ENCODE results near the gene ZNHIT2.
"Not testable (repeated sequence)": the region's sequence is repeated elsewhere in the genome, so short reads cannot be mapped to it uniquely, and the experiment has no call there.

Gene ZNHIT2

DNA sequence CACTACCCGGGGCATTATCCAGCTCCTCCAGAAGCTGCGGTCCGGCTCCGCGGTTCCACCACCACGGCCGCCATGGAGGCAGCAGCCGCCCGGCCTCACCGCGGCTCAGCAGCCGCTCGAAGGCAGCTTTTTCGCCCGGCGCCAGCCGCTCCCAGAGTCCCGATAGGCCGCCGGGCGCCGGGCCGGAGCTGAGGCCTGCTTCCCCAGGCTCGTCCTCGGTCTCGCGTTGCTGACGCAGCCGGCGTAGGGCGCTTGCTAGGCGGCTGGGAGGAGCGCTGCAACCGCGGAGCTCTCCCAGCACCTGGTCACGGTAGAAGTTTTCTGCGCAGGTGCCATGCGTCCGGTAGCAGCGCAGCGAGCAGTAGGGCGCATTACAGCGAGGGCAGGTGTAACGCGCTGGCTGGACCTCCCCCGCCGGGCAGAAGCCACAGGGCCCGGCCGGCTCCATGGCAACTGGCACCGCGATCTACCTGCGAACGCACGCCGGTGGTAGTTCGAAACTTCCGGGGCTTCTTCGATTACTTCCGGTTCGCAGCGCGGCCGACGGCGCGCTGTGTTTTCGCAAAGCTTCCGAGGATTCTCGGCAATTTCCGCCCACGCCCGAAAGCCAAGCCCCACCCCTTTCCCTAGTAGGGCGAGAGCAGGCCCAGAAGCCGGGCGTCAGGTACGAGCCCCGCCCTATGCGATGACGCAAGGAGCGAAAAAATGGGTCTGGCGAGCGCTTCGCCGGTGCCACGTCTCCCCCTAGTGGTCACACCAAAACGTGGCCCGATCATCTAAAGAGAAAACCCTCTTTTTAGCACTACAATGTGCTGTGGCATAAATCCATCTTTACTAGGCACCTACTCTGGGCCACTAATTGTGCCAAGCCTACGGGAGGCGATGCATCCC is at the start of gene ZNHIT2:
ZNHIT2 (minus strand) TSS at position 496 of the 891 bp plus-strand sequence; CDS start at position 448, 48 bp downstream.
- peak; percentile 100 for DNase-seq

DNA sequence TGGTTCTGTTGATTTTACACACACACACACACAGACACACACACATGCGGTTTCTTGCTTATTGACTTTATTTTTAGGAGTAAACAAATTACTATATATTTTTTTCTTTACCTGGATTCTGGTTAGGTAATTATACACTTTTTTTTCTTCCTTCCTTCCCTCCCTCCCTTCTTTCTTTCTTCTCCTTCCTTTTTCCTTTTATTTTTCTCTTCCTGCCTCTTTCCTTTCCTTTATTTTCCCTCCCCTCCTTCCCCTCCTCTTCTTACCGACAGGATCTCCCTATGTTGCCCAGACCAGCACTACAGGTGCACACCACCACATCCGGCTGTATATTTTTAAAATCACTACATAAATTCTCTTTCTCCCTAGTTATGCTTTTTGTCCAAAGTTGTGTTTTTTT is 49.4 kb upstream of the ZNHIT2 start:
- no peak for DNase-seq

DNA sequence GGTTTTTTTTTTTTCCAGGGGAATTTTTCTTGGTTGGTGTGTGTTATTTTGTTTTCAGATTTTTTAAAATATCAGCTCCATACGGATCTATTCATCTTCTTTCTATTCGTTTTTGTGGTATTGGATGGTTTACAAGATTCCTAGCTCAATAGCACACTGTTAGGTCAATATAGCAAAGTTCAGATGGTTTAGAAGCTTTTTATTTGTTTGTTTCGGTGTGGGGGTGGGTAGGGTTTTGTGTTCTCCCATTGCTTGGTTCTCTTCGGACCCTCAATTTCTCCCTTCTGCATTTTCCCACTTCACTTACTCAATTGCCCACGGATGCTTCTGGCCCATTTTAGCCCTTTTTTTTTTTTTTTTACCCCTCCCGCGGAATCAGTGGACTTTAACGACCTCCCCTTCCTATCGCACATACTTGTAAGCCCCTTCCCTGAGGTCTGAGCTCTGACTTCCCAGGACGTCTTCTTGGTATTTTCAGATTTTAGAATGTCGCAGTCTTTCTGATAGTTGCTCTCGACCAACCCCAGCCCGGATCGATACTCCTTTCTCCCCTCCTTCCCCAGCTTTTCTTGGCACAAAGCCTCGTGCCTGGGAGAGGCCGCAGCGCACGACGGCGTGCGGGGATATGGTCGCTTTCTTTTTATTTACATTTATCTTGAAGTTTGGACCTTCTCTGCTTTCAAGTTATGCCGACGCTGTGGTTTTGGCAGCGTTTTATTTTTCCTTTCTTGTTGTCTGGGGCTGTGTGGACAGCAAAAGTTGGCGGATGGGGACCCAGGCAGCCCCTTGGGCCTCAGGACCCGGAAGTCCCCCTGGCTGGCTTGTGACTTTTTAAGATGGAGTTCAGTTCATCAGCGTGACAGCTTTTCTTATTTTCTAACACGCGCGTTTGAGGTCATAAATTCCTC is 48.2 kb upstream of the ZNHIT2 start:
- DNase-seq, result no peak

DNA sequence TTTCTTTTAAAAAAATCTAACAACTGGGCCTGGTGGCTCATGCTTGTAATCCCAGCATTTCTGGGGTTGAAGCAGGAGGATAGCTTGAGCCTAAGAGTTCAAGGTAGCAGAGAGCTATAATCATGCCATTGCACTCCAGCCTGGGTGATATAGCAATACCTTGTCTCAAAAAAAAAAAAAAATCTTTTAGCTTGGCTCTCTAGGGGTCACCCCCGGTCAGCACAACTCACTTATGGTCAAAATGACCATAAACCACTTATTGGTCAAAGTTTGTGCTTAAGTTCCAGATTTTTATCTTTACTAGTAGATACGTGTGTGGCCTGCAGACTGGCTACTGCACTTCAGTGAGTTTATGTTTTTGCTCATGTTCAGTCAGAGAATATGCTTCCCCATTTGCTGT is 46.2 kb upstream of the ZNHIT2 start:
- DNase-seq, result no peak

DNA sequence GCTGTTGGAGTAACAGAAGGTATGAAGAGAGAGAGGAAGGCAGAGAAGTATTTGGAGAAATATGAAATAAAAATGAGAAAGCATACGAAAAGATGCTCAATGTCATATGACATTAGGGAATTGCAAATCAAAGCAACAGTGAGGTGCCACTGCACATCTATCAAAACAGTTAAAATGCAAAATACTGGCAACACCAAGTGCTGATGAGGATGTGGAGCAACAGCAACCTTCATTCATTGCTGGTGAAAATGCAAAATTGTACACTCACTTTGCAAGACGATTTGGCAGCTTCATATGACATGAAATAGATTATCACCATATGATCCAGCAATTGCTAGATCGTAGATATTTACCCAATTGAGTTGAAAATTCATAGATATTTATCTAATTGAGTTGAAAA is 43.1 kb upstream of the ZNHIT2 start:
- DNase-seq, result no peak

DNA sequence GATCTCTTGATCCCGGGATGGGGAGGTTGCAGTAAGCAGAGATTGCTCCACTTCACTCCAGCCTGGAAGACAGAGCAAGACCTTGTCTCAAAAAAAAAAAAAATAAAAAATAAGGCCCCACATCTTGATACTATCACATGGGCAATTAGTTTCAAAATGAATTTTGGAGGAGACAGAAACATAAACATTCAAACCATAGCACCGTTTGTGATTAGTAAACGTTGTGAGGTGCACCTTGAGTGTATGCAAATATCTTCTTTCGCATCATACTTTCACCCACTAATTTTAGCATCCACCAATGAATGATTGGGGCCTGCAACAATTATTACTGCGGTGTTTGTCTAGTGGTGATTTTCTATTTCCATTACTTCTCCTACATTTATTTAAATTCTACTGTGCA is 41.5 kb upstream of the ZNHIT2 start:
- no peak for DNase-seq

DNA sequence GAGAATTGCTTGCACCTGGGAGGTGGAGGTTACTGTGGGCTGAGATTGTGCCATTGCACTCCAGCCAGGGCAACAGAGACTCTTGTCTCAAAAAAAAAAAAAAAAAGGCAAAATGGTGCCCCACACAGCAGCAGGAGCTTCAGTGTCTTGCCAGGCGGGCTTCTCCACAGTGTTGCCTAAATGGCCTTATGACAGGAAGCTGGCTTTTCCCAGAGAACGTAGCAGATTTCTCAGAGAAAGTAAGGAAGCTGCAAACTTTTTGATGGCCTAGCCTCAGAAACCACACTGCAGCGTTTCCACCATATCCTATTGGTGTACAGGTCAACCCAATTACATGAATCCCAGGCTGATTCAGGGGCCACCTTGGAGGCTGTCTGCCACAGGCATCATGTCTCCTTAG is 39.8 kb upstream of the ZNHIT2 start:
- no peak for DNase-seq

DNA sequence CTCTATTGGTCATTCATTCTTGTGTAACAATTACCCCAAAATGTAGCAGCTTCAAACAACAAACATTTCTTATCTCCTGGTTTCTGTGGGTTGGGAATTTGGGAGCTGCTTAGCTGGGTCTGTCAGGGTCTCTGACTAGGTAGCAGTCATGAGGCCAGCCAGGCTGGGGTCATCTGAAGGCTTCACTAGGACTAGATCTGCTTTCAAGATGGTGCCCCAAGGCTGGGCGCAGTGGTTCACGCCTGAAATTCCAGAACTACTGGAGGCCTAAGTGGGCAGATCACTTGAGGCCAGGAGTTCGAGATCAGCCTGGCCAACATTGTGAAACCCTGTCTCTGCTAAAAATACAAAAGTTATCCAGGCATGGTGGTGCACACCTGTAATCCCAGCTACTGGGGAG is 39.4 kb upstream of the ZNHIT2 start:
- DNase-seq, result no peak

DNA sequence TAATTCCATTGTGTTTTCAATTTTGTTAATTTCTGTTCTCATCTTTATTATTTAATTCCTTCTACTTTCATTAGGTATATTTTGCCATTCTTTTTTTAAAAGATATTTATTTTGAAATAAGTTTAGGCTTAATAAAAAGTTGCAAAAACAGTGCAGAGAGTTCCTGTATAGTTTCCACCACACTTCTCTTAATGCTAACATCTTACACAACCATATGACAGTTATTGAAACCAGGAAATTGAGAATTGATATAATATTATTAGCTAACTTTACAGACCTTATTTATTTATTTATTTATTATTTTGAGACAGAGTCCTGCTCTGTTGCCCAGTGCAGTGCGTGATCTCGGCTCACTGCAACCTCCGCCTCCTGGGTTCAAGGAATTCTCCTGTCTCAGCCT is 38.8 kb upstream of the ZNHIT2 start:
- no peak for DNase-seq

DNA sequence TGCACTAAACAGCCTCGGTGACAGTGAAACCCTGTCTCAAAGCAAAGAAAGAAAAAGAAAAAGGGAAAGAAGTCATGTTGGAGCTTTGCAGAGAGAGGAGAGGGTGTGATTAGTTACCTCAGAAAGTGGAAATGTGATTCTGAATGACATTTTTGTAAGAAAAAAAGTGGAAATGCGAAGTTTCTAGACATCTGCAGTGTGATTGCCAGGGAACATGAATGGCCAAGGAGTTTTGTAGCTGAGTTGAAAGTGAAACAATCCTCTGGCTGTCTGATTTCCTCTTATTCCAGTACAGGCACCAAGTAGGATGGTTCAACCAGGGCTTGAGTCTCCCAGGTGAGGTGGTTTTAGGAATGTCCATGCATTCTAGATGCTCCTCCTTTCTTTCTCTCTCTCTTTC is 34.6 kb upstream of the ZNHIT2 start:
- DNase-seq, result no peak

DNA sequence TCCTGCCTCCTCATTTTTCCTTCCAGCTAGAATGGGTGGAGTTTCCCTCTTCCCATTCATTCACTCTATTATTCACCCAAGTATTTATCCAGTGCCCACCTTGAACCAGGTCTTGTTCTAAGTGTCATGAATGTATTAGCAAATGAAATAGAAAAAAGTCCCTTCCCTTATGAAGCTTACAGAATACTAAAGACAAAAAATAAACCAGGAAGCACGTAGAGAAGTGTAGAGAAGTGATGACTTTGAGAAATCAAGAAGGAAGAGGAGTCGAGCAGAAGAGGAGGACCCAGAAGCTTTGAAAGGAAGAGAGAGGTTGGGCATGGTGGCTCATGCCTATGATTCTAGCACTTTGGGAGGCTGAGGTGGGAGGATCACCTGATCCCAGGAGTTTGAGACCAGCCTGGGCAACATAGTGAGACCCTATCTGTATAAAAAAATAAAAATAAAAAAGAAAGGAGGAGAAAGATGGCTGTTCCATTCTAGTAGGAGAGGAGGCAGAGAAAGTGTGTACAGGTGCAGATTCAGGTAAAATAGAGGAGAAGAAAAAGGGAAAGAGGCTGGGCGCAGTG is 33.9 kb upstream of the ZNHIT2 start:
- no peak for DNase-seq

DNA sequence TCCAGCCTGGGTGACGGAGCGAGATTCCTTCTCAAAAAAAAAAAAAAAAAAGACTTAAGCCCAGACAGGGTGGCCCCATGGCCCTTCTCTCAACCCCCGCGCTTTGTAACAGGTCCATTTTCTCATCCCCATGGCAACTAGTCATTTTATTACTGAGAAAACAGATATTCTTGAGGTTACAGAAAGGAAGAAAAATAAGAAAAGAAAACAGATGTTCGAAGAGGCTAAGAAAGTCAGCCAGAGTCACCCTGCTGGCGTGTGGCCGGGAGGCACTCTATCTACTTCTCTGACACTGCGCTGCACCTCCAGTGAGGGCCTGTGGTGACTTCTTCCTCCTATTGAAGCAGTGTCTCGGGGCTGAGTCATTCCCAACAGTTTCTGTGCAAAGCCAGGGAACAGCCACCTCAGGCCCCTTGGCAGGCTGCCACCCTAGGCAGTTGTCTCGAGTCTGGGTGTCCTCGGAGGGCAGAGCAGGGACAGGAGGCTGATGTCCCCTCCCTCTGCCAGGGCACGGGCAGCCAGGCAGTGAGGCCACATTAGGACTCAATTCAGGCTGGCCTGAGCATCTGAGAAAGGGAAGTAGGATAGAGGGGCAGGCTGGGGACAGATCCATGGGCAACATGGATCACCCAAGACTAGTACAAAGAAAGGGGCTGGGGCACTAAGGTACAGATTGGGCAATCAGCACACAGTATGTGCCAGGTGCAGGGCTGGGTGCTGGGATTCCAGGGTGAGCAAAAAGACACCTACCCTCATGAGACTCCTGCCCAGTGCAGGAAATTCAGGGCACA is 33.2 kb upstream of the ZNHIT2 start:
- no peak for DNase-seq

DNA sequence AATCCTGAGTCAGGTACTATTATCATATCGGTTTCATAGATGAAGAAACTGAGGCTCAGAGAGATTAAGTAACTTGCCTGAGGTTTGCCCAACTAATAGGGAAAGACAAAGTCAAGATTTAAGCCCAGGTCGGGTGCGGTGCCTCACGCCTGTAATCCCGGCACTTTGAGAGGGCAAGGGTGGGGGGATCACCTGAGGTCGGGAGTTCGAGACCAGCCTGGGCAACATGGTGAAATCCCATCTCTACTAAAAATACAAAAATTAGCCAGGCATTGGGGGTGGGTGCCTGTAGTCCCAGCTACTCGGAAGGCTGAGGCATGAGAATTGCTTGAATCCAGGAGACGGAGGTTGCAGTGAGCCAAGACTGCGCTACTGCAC is 32.6 kb upstream of the ZNHIT2 start:
- DNase-seq, result not testable (repeated sequence)

DNA sequence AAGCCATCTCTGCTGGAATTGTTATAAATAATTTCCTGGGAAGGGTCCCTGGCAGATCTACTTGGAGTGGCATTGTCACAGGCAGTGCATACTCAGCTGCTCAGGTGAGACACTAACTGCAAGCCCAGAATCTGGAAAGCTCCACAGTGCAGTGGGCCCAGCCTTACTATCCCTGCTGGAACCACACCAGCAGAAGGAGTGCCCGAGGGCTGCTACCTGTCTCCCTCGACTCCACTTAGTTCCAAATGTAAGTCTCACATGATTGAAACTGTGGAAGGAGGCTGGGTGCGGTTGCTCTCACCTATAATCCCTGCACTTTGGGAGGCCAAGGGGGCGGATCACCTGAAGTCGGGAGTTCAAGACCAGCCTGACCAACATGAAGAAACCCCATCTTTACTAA is 31.2 kb upstream of the ZNHIT2 start:
- no peak for DNase-seq

DNA sequence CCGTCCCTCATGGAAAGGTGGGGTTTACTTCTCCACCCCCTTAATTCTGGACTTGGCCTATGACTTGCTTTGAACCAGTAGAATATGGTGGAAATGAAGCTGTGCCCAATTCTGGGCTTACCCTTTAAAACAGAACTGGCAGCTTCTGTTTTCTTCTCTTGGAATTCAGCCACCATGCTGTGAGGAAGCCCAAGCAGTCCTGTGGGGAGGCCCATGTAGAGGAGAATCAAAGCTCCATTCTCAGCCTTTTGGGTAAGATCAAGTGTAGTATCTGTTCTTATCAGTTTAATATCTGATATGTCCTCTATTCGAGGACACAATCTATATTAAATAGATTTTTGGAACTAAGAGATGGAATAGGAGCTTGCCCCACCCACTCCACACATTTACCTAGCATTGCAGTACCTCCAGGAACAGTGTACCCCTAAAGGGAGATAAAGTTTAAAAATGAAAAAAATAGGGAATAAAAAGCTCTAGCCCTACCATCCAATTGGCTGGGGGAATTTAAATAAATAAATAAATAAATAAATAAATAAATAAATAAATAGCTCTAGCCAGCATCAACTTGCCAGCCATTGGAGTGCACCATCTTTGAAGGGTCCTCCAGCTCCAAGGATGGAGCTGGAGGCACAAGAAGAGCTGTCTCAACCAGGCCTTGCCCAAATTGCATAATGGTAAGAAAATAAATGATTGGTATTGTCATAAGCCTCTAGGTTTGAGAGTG is 30.0 kb upstream of the ZNHIT2 start:
- no peak for DNase-seq

DNA sequence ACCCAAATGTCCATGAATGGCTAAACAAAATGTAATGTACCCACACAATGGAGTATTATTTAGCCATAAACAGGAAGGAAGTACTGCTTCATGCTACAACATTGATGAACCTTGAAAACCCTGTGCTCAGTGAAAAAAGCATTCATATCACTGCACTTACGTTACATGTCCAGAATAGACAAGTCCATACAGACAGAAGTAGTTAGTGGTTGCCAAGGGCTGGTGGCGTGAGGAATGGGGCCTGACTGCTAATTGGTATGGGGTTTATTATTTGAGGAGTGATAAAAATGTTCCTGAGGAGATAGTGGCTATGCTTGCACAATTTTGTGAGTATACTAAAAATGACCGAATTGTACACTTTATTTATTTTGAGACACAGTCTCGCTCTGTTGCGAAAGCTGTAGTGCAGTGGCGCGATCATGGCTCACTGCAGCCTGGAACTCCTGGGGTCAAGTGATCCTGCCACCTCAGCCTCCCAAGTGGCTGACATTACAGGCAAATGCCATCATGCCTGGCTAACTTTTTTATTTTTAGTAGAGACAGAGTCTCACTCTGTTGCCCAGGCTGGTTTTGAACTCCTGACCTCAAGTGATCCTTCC is 24.5 kb upstream of the ZNHIT2 start:
- no peak for DNase-seq

DNA sequence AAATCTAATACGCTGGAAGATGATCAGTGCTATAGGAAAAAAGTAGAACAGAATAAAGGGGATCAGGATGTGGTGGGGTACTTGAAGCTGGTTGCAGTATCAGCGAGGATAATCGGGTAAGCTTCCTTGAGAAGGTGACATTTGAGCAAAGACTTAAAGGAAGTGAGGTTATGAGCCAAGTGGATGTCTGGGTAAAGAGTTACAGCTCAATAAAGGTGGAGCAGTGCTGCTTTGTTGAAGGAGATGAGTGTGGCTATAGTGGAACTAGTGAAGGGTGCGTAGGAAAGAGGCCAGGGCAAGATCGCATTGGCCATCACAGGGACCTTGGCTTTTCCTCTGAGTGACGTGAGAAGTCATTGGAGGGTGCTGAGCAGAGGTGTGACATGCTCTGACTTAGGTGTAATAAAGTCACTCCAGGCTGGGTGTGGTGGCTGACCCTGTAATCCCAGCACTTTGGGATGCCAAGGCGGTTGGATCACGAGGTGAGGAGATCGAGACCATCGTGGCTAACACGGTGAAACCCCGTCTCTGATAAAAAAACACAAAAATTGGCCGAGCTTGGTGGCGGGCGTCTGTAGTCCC is 19.1 kb upstream of the ZNHIT2 start:
- DNase-seq, result no peak

DNA sequence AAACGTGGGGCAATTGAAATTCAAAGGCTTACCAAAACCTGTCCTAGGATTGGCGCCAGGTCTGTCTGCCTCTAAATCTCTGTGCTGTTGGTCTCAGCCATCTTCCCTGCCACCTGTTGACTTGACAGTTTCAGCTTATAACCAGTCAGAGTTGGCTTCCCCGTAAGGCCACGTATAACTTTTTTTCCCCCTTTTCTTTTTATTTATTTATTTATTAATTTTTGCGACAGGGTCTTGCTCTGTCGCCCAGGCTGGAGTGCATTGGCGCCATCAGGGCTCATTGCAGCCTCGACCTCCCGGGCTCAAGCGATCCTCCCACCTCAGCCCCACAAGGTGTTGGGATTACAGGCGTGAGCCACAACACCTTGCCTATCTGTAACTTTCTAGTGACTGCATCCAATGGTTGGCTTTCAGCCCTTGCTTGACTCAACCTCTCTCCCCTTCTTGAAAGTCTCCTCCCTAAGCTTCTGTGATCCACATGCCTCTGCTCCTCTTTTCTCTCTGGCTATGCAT is 18.2 kb upstream of the ZNHIT2 start:
- DNase-seq, result no peak

DNA sequence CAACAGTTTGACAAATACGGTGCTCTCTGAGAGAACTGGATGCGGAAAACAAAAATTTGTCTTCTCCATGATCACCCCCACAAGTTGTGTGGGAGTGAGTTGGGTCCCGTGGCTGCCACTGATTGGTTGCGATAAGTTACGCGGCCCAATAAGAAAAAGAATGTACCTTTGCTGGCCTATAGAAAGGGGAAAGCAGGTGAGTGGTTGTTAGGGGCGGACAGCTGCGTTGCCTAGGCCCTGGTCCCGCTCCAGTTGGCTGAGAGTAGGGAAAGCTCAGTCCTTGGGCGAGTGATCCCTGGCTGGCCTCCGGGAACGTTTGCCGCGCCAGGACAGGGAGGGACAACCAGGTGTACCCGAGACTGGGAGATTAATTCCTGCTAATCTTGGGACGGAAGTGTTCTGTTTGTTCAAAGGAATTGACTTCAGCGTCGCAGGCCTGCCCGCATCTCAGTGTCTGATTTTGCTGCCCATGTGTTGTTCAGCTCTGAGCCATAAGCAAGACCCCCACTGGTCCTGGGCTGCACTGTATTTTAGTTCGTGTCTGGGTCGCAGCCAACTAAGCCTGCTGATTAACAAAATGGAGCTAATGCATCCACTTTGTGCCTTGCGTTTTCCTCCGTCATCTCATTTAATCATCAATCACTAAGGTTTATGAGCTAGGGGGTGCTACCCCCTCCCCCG is 17.6 kb upstream of the ZNHIT2 start:
- peak; percentile 74 for DNase-seq

DNA sequence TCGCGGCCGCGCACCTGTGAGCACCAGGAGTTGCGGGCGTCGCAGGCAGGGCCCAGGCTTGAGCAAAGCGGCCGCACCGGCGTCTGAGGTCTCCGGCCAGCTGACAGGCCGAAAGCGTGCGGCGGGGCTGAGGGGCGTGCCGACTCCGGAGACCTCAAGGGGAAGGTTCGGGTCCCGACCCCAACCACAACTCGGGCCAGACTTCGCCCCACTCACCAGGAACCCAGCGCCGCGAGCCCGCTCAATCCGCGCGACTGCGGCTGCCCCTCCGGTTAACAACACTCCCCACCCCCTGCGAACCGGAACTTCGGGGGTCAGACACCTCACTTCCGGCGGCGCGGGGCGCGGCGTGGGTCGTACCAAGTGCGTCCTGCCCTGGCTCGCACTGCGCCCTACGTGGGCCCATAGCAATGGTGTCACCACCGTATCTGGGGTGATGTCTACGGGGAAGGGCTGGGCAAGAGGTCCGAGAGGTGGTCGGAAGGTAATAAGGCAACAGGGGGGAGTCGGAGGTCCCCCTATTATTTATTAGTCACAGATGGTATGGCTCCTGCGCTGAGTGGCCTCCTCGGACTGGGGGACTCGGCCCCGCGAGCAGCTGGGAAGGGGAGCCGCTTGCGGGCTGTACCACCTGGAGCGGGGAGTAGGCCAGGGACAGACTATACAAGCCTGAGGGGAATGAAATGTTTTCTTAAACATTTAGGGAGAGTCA is 16.9 kb upstream of the ZNHIT2 start, which contains the start of gene SYVN1:
SYVN1 (minus strand) TSS at position 280 of the 712 bp plus-strand sequence. CDS start 918 bp downstream, outside the sequence.
- peak; percentile 92 for DNase-seq

All from stimulated activated CD4-positive, alpha-beta T cell treated with anti-CD3 and anti-CD28 coated beads, Interleukin-4, amount 100 ng/mL, for 1 hour (primary cell).